Stimulated activated CD4-positive, alpha-beta T cell treated with anti-CD3 and anti-CD28 coated beads, Interleukin-12 subunit alpha, Interleukin-12 subunit beta, amount 100 ng/mL, for 4 hours (primary cell): Measurements from ENCODE around the gene TCF12.
"Not testable (repeated sequence)": the region's sequence is repeated elsewhere in the genome, so short reads cannot be mapped to it uniquely, and the experiment has no call there.

Experiments
- DNase-seq: peaks from one replicate; pipeline ENCODE4 v3.0.0-alpha.2; 2020

The TCF12 gene

GRCh38 chr15:56916825-56917477 is 1.5 kb upstream of the TCF12 start:
- no peak for DNase-seq

GRCh38 chr15:56917652-56918045 is 795 bp upstream of the TCF12 start:
- DNase-seq = no peak

GRCh38 chr15:56919031-56919608 is 676 bp downstream of the TCF12 start:
- DNase-seq = peak; percentile 55

GRCh38 chr15:56919609-56920366 is 1.3 kb downstream of the TCF12 start:
- DNase-seq = peak; percentile 3

- no peak for DNase-seq
Observed at GRCh38 chr15:56920367-56920627, 1.9 kb downstream of the TCF12 start.

- no peak for DNase-seq
Observed at GRCh38 chr15:56923174-56923591, 4.7 kb downstream of the TCF12 start.

GRCh38 chr15:56927816-56928215 is 9.4 kb downstream of the TCF12 start:
- no peak for DNase-seq

- DNase-seq = no peak
Observed at GRCh38 chr15:56929399-56929798, 11.0 kb downstream of the TCF12 start.

GRCh38 chr15:56929933-56930332 is 11.5 kb downstream of the TCF12 start:
- DNase-seq = no peak

- no peak for DNase-seq
Observed at GRCh38 chr15:56930669-56931313, 12.3 kb downstream of the TCF12 start.

- no peak for DNase-seq
Observed at GRCh38 chr15:56931639-56932508, 13.4 kb downstream of the TCF12 start.

GRCh38 chr15:56932509-56932868 is 14.0 kb downstream of the TCF12 start:
- DNase-seq = not testable (repeated sequence)

GRCh38 chr15:56933410-56933809 is 15.0 kb downstream of the TCF12 start:
- no peak for DNase-seq

GRCh38 chr15:56933811-56934210 is 15.4 kb downstream of the TCF12 start:
- no peak for DNase-seq

GRCh38 chr15:56934269-56934668 is 15.8 kb downstream of the TCF12 start:
- no peak for DNase-seq

- no peak for DNase-seq
Observed at GRCh38 chr15:56936929-56937328, 18.5 kb downstream of the TCF12 start.

GRCh38 chr15:56939257-56939656 is 20.8 kb downstream of the TCF12 start:
- DNase-seq = no peak

- no peak for DNase-seq
Observed at GRCh38 chr15:56940388-56940787, 21.9 kb downstream of the TCF12 start.

GRCh38 chr15:56942118-56942517 is 23.7 kb downstream of the TCF12 start:
- no peak for DNase-seq

- DNase-seq = no peak
Observed at GRCh38 chr15:56943403-56943802, 25.0 kb downstream of the TCF12 start.

- DNase-seq = no peak
Observed at GRCh38 chr15:56944485-56944884, 26.0 kb downstream of the TCF12 start.

- DNase-seq = no peak
Observed at GRCh38 chr15:56946150-56946549, 27.7 kb downstream of the TCF12 start.
